ENCODE measurements around the gene BBS7.

- TF ChIP-seq CTCF (IDR thresholded peaks at IDR 0.05; ENCODE audit: insufficient read depth, low read length) = no peak
- TF ChIP-seq POLR2AphosphoS5 (IDR thresholded peaks at IDR 0.05; ENCODE audit: low read depth) = no peak
- no peak for TF ChIP-seq GABPA (IDR thresholded peaks at IDR 0.05; ENCODE audit: low read depth)
- TF ChIP-seq SPI1 (IDR thresholded peaks at IDR 0.05; ENCODE audit: borderline replicate concordance, low read depth) = no peak
Measured at GRCh38 chr4:121819216-121819965, 50.9 kb downstream of the BBS7 start.
